ENCODE data around the gene F7.
A peak's percentile ranks its signal among the peaks of the same experiment; 100 is the strongest.

The F7 gene

DNA sequence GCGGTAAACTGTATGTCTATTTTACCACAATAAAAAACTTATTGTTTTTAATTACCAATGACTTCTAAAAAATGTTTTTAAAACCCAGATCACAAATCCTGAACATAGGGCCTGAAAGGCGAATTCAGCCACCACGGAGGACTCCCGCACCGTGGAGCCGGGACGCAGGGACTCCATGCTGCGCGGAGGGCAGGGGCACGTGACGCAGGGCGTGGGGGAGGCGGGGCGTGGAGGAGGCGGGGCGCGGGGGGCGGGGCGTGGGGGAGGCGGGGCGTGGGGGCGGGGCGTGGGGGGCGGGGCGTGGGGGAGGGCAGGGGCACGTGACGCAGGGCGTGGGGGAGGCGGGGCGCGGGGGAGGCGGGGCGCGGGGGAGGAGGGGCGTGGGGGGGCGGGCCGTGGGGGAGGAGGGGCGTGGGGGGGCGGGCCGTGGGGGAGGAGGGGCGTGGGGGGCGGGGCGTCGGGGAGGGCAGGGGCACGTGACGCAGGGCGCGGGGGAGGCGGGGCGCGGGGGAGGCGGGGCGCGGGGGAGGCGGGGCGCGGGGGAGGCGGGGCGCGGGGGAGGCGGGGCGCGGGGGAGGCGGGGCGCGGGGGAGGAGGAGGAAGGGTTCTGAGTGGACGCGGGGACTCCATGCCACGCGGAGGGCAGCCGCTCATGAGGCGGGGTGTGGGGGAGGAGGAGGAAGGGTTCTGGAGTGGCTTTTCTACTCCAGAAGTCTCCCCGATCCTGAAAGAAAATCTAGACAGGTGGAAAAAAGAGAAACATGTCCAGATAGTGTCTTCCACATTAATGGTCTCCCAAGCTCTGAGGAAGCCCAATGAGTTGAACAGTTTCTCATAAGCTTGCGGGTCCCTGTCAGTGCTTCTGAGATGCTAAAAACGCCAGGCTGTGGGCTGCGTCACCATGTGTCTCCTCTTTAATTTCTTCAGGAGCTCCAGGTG is 48.5 kb downstream of the F7 start (continued):
- TF ChIP-seq ZNF132 (tag by site-specific recombination; IDR thresholded peaks at IDR 0.05; ENCODE audit: borderline replicate concordance), result no peak
- TF ChIP-seq, protein P1, sequence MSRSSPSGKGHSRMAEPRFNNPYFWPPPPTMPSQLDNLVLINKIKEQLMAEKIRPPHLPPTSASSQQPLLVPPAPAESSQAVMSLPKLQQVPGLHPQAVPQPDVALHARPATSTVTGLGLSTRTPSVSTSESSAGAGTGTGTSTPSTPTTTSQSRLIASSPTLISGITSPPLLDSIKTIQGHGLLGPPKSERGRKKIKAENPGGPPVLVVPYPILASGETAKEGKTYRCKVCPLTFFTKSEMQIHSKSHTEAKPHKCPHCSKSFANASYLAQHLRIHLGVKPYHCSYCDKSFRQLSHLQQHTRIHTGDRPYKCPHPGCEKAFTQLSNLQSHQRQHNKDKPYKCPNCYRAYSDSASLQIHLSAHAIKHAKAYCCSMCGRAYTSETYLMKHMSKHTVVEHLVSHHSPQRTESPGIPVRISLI (tag by site-specific recombination; IDR thresholded peaks at IDR 0.05), result no peak
- TF ChIP-seq ZNF585B (tag by site-specific recombination; IDR thresholded peaks at IDR 0.05), result no peak
- TF ChIP-seq ZNF48 (tag by site-specific recombination; IDR thresholded peaks at IDR 0.05), result no peak
- TF ChIP-seq ZNF23 (tag by site-specific recombination; IDR thresholded peaks at IDR 0.05; ENCODE audit: borderline replicate concordance), result no peak
- TF ChIP-seq, protein P2, sequence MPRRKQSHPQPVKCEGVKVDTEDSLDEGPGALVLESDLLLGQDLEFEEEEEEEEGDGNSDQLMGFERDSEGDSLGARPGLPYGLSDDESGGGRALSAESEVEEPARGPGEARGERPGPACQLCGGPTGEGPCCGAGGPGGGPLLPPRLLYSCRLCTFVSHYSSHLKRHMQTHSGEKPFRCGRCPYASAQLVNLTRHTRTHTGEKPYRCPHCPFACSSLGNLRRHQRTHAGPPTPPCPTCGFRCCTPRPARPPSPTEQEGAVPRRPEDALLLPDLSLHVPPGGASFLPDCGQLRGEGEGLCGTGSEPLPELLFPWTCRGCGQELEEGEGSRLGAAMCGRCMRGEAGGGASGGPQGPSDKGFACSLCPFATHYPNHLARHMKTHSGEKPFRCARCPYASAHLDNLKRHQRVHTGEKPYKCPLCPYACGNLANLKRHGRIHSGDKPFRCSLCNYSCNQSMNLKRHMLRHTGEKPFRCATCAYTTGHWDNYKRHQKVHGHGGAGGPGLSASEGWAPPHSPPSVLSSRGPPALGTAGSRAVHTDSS (tag by site-specific recombination; IDR thresholded peaks at IDR 0.05), result no peak; the same call in 1 of the 2 replicates
- TF ChIP-seq, protein P3, sequence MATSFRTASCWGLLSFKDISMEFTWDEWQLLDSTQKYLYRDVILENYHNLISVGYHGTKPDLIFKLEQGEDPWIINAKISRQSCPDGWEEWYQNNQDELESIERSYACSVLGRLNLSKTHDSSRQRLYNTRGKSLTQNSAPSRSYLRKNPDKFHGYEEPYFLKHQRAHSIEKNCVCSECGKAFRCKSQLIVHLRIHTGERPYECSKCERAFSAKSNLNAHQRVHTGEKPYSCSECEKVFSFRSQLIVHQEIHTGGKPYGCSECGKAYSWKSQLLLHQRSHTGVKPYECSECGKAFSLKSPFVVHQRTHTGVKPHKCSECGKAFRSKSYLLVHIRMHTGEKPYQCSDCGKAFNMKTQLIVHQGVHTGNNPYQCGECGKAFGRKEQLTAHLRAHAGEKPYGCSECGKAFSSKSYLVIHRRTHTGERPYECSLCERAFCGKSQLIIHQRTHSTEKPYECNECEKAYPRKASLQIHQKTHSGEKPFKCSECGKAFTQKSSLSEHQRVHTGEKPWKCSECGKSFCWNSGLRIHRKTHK (tag by site-specific recombination; IDR thresholded peaks at IDR 0.05), result no peak
- 0 out of 2 replicates have a peak, but pooled peaks have one; percentile 19 for TF ChIP-seq ZNF146 (tag by site-specific recombination; IDR thresholded peaks at IDR 0.05)
- TF ChIP-seq ZXDB (tag by site-specific recombination; IDR thresholded peaks at IDR 0.05), result no peak
- TF ChIP-seq ZNF768 (tag by site-specific recombination; IDR thresholded peaks at IDR 0.05), result no peak
- no peak for TF ChIP-seq ZIC2 (tag by site-specific recombination; IDR thresholded peaks at IDR 0.05)
- TF ChIP-seq ZNF239 (tag by site-specific recombination; IDR thresholded peaks at IDR 0.05), result no peak
- no peak for TF ChIP-seq ZNF530 (tag by site-specific recombination; IDR thresholded peaks at IDR 0.05; ENCODE audit: low read depth)
- no peak for TF ChIP-seq OSR2 (tag by site-specific recombination; IDR thresholded peaks at IDR 0.05)
- no peak for TF ChIP-seq ZNF266 (tag by site-specific recombination; IDR thresholded peaks at IDR 0.05; ENCODE audit: low read depth)
- no peak for TF ChIP-seq BCL11A (tag by site-specific recombination; IDR thresholded peaks at IDR 0.05; ENCODE audit: low read depth)
- no peak for TF ChIP-seq ZNF423 (tag by site-specific recombination; IDR thresholded peaks at IDR 0.05)
- TF ChIP-seq TRIM28 (IDR thresholded peaks at IDR 0.05; ENCODE audit: borderline replicate concordance, low read length), result no peak
- TF ChIP-seq ZNF837 (tag by site-specific recombination; IDR thresholded peaks at IDR 0.05), result no peak
- no peak for TF ChIP-seq KLF7 (tag by site-specific recombination; IDR thresholded peaks at IDR 0.05; ENCODE audit: borderline replicate concordance)
- peak; percentile 30; the same call in 1 of the 2 replicates for TF ChIP-seq ZNF629 (tag by site-specific recombination; IDR thresholded peaks at IDR 0.05)
- no peak for TF ChIP-seq KLF16 (tag by site-specific recombination; IDR thresholded peaks at IDR 0.05)
- no peak for TF ChIP-seq ZNF354C (tag by site-specific recombination; IDR thresholded peaks at IDR 0.05; ENCODE audit: borderline replicate concordance, low read depth)
- TF ChIP-seq, protein P4, sequence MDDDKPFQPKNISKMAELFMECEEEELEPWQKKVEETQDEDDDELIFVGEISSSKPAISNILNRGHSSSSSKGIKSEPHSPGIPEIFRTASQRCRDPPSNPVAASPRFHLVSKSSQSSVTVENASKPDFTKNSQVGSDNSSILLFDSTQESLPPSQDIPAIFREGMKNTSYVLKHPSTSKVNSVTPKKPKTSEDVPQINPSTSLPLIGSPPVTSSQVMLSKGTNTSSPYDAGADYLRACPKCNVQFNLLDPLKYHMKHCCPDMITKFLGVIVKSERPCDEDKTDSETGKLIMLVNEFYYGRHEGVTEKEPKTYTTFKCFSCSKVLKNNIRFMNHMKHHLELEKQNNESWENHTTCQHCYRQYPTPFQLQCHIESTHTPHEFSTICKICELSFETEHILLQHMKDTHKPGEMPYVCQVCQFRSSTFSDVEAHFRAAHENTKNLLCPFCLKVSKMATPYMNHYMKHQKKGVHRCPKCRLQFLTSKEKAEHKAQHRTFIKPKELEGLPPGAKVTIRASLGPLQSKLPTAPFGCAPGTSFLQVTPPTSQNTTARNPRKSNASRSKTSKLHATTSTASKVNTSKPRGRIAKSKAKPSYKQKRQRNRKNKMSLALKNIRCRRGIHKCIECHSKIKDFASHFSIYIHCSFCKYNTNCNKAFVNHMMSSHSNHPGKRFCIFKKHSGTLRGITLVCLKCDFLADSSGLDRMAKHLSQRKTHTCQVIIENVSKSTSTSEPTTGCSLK (tag by site-specific recombination; IDR thresholded peaks at IDR 0.05), result no peak
- TF ChIP-seq ZNF184 (tag by site-specific recombination; IDR thresholded peaks at IDR 0.05), result no peak
- no peak for TF ChIP-seq ZNF292 (tag by site-specific recombination; IDR thresholded peaks at IDR 0.05; ENCODE audit: borderline replicate concordance, low read depth)
- TF ChIP-seq ZNF416 (tag by site-specific recombination; IDR thresholded peaks at IDR 0.05), result no peak
- TF ChIP-seq, protein P5, sequence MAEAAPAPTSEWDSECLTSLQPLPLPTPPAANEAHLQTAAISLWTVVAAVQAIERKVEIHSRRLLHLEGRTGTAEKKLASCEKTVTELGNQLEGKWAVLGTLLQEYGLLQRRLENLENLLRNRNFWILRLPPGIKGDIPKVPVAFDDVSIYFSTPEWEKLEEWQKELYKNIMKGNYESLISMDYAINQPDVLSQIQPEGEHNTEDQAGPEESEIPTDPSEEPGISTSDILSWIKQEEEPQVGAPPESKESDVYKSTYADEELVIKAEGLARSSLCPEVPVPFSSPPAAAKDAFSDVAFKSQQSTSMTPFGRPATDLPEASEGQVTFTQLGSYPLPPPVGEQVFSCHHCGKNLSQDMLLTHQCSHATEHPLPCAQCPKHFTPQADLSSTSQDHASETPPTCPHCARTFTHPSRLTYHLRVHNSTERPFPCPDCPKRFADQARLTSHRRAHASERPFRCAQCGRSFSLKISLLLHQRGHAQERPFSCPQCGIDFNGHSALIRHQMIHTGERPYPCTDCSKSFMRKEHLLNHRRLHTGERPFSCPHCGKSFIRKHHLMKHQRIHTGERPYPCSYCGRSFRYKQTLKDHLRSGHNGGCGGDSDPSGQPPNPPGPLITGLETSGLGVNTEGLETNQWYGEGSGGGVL (tag by site-specific recombination; IDR thresholded peaks at IDR 0.05), result no peak
- TF ChIP-seq TCF7L2 (IDR thresholded peaks at IDR 0.05; ENCODE audit: borderline replicate concordance, low read depth, low read length), result no peak
- TF ChIP-seq ZNF391 (tag by site-specific recombination; IDR thresholded peaks at IDR 0.05; ENCODE audit: borderline replicate concordance, low read depth), result no peak
- TF ChIP-seq HOXD13 (CRISPR knock-in tag; IDR thresholded peaks at IDR 0.05; ENCODE audit: borderline replicate concordance), result no peak

Data from HEK293 (cell line).